ENCODE results near the gene CRYBG3. TPM values are rescaled to one million over a fixed set of nuclear protein-coding genes. Genes with fewer than 3 reads are reported as not detected.

Gene CRYBG3
- polyA plus RNA-seq, 4 donors, result 19.1 to 24.3 (median 21.7) TPM

Other genes starting within 250 kb of the CRYBG3 start
- 10 to 100 TPM; 13.9 to 16.4 (median 15.7) TPM for gene ARL6, start 57.3 kb upstream of the CRYBG3 start, polyA plus RNA-seq (ENCODE audit: insufficient read length in 4 of 4)
- 10 to 100 TPM; 35.1 to 50.3 (median 45.8) TPM for gene RIOX2, start 150.4 kb downstream of the CRYBG3 start, polyA plus RNA-seq (ENCODE audit: insufficient read length in 4 of 4)
- under 1 TPM in 2 of 4 donors, not detected in 2; 0.04 to 0.10 TPM for gene GABRR3, start 213.3 kb downstream of the CRYBG3 start, polyA plus RNA-seq (ENCODE audit: insufficient read length in 4 of 4)